Measurements from ENCODE around the gene DIP2C.

DIP2C gene

DNA sequence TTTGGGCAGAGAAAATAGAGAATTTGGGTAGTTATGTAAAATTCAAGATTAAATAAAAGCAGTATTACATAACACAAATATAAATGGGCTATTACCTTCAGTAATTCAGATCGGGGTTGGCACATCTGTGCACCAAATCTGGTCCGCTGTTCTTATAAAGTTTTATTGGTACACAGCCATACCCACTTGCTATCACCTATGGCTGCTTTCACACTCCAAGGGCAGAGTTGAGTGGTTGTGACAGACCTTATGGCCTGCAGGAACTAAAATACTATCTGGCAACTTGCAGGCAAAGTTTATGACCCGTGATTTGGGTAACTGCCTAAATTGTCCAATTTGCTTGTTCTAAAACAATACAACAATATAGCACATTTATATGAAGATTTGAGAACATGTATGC is 249.3 kb downstream of the DIP2C start:
- no peak for TF ChIP-seq CTCF (IDR thresholded peaks at IDR 0.05; ENCODE audit: extremely low read depth, insufficient read depth, missing control alignments)
- in situ Hi-C loops (cut with MboI; ENCODE audit: low pct_unique_long_range_greater_than_20kb, low sequenced_read_pairs, unreplicated experiment) = no loop called here
- DNase-seq (ENCODE audit: low spot score) = no peak

GRCh38 chr10:437698-438490 is 251.6 kb downstream of the DIP2C start:
- in situ Hi-C loops (cut with MboI; ENCODE audit: low pct_unique_long_range_greater_than_20kb, low sequenced_read_pairs, unreplicated experiment) = no loop called here
- no peak for DNase-seq (ENCODE audit: low spot score)
- TF ChIP-seq CTCF (IDR thresholded peaks at IDR 0.05; ENCODE audit: extremely low read depth, insufficient read depth, missing control alignments) = no peak

DNA sequence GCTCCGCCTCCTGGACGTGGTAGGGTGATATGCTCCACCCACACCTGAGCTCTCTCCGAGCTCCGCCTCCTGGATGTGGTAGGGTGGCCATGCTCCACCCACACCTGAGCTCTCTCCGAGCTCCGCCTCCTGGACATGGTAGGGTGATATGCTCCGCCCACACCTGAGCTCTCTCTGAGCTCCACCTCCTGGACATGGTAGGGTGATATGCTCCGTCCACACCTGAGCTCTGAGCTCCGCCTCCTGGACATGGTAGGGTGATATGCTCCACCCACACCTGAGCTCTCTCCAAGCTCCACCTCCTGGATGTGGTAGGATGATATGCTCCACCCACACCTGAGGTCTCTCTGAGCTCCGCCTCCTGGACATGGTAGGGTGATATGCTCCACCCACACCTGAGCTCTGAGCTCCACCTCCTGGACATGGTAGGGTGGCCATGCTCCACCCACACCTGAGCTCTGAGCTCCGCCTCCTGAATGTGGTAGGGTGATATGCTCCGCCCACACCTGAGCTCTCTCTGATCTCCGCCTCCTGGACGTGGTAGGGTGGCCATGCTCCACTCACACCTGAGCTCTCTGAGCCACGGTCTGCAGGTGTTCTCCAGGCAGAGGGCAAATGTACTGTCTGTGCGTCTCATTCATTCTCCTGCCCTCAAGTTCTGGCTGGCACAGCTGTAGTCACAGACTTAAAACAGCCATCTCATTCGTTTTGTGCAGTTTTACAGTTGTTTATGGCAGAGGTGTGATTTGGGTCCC is 252.4 kb downstream of the DIP2C start:
- DNase-seq (ENCODE audit: low spot score) = no peak
- in situ Hi-C loops (cut with MboI; ENCODE audit: low pct_unique_long_range_greater_than_20kb, low sequenced_read_pairs, unreplicated experiment) = no loop called here
- no peak for TF ChIP-seq CTCF (IDR thresholded peaks at IDR 0.05; ENCODE audit: extremely low read depth, insufficient read depth, missing control alignments)

DNA sequence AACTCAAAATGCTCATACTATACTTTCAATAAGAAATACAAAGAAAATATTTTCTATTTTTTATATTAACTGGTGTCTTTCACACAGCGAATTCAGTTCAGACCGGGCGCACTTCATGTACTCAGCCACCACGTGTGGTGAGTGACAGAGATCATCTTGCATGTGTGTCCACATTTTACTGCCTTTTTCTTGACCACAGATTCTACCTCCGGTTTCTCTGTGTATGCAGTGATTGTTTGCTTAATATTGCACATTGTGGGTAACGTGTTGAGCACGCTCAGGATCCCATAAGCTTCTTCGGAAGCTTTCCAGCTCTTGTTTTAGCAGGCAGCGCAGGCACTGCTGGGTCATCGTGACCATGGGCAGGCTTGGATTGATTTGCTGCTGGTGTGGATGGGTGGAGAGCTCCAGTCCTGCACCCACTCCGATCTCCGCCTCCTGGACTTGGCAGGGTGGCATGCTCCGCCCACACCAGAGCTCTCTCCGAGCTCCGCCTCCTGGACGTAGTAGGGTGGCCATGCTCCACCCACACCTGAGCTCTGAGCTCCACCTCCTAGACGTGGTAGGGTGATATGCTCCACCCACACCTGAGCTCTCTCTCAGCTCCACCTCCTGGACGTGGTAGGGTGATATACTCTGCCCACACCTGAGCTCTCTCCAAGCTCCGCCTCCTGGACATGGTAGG is 253.3 kb downstream of the DIP2C start:
- in situ Hi-C loops (cut with MboI; ENCODE audit: low pct_unique_long_range_greater_than_20kb, low sequenced_read_pairs, unreplicated experiment) = no loop called here
- DNase-seq (ENCODE audit: low spot score) = no peak
- no peak for TF ChIP-seq CTCF (IDR thresholded peaks at IDR 0.05; ENCODE audit: extremely low read depth, insufficient read depth, missing control alignments)

DNA sequence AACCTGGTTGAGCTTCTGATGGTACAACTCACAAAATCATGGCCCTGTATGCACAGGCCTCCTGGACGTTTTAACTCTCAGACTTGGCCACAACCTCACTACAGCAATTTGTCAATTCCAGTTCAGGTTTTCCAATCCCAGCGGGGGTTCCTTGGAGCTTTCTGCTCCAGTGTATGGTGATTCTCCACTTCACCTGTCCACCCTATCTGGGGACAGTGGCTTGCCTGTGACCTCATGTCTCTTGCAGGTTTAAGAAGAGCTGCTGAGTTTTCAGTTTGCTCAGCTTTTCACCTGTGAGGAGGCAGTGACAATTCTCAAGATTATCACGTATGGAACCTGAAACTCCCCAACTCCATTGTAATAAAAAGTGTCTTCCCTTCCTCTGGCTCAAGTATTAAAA is 254.1 kb downstream of the DIP2C start:
- in situ Hi-C loops (cut with MboI; ENCODE audit: low pct_unique_long_range_greater_than_20kb, low sequenced_read_pairs, unreplicated experiment) = no loop called here
- DNase-seq (ENCODE audit: low spot score) = no peak
- TF ChIP-seq CTCF (IDR thresholded peaks at IDR 0.05; ENCODE audit: extremely low read depth, insufficient read depth, missing control alignments) = no peak

- no peak for TF ChIP-seq CTCF (IDR thresholded peaks at IDR 0.05; ENCODE audit: extremely low read depth, insufficient read depth, missing control alignments)
- no peak for DNase-seq (ENCODE audit: low spot score)
- in situ Hi-C loops (cut with MboI; ENCODE audit: low pct_unique_long_range_greater_than_20kb, low sequenced_read_pairs, unreplicated experiment) = no loop called here
These were observed 259.8 kb downstream of the DIP2C start for GRCh38 chr10:429696-430095.
